Fibroblast of skin of scalp (primary cell): ENCODE measurements around the gene ELN.

Experiments used
- DNase-seq: peaks from one replicate; pipeline ENCODE4 v3.0.0-alpha.2; 2013

ELN gene

DNA sequence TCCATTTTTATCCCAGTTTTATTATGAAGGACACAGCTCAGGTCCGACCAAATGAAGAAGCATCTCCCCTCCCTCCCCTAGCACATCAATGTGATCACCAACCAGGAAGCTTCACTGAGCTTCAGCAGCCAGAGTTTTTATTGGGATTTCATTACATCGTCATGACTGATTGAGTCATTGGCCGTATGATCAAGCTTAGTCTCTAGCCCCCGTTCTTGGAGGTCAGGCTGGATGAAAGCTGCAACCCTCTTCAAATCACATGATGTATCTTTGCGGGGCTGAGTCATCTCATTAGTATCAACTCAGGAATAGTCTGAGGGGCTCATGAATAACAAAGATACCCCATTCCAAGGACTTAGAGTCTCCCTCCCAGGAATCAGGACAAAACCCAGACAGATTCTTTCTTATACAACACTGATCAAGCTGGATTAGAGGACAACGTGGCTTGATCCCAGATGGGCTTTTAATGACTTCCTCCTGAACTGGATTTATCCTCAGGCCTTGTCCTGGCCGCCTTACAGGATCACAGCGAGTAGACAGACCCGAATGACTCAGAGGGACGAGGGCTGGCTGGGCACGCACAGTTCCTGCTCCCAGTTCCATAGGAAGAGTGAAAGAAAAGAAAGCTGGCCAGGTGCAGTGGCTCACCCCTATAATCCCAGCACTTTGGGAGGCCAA, 70.1 kb downstream of the ELN start:
- peak; percentile 82 for DNase-seq

DNA sequence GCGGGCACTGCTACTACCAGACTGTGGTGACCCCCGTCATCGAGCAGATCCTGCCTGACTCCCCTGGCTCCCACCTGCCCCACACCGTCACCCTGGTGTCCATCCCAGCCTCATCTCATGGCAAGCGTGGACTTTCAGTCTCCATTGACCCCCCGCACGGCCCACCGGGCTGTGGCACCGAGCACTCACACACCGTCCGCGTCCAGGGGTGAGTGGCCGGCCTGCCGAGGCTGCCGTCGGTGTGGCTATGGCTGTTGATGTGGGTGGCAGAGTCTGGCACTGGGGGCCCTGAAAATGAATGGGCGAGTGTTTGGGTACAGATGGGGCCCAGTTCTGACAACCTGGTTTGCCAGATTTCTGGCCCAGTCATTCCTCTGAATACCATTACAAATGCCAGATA, 71.1 kb downstream of the ELN start:
- DNase-seq = no peak

DNA sequence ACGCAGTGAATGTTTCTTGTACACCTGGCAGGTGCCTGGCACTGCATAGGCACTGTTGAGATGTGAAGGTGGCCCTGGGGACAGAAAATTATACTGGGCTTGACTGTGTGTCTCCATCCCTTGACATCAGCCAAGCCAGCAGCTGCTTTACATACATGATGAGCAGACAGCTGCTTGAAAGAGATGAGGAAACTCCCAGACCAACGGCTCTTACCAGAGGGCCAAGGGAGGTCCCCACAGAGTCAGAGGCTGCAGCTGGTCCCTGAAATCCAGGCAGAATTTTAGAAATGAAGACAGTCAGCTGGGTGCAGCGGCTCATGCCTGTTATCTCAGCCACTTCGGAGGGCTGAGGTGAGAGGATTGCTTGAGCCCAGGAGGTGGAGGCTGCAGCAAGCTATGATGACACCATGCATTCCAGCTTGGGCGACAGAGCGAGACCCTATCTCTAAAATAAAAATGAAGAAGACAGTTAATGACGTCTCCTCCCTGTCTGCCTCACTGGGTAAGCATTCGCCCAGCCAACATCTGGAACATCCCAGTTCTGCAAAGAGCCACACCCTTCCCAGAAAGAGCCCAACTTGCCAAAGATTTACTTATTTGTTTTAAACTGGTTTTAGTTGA, 73.2 kb downstream of the ELN start:
- no peak for DNase-seq

DNA sequence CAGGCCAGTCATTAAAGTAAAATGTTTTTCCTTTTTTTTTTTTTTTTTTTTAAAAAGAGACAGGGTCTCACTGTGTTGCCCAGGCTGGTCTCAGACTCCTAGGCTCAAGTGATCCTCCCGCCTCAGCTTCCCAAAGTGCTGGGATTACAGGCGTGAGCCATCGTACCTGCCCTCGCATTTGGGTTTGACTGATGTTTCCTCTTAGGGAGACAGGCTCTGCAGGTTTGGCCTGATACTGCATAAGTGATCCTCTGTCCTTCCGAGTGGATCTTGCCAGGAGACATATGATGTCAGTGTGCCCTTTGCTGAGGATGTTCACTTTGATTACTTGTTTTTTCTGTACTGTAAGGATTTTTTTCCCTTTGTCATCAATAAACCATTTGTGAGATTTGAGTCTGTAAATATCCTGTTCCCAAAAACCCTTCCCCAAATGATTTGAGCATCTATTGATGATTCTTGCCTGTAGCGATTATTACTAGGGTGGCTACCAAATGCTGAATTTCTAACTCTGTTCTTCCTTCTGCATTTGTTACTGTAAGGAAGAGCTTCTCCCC, 75.3 kb downstream of the ELN start:
- no peak for DNase-seq

DNA sequence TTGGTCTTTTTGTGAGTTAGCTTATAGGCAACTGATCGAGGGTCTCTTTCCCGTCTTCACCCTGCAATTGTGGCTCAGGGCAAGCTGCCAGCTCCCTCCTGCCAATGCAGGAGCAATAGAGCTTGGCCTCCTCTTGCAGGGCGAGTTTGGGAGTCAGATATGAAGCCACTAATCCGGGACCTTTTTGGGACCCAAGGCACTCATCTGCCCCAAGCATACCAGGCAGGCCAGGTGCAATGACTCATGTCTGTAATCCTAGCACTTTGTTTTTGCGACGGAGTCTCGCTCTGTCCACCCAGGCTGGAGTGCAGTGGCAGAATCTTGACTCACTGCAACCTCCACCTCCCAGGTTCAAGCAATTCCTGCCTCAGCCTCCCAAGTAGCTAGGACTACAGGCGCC, 76.7 kb downstream of the ELN start:
- no peak for DNase-seq

DNA sequence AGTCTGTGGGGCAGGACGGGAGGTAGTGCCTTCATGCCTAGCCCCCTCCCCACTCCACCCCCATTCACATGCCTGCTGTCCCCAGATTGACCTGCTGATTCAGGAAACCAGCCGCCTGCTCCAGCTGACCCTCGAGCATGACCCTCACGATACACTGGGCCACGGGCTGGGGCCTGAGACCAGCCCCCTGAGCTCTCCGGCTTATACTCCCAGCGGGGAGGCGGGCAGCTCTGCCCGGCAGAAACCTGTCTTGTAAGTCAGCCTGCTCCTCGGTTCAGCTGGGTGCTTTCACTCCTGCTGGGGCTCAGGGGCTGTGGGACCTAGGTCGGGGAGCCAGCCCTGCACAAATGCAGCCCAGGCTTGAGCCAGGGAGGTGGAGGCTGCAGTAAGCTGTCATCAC, 78.0 kb downstream of the ELN start:
- no peak for DNase-seq

DNA sequence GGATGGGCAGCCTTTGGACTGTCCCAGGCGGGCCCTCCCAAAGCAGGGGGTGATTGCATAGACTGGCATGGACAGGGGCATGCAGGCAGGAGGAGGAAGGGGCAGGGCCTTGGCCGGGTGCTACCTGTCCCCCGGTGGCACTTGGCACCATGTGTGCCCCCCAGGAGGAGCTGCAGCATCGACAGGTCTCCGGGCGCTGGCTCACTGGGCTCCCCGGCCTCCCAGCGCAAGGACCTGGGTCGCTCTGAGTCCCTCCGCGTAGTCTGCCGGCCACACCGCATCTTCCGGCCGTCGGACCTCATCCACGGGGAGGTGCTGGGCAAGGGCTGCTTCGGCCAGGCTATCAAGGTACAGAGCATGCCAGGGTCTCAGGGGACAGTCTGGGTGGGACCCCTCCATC, 78.9 kb downstream of the ELN start:
- DNase-seq = no peak

DNA sequence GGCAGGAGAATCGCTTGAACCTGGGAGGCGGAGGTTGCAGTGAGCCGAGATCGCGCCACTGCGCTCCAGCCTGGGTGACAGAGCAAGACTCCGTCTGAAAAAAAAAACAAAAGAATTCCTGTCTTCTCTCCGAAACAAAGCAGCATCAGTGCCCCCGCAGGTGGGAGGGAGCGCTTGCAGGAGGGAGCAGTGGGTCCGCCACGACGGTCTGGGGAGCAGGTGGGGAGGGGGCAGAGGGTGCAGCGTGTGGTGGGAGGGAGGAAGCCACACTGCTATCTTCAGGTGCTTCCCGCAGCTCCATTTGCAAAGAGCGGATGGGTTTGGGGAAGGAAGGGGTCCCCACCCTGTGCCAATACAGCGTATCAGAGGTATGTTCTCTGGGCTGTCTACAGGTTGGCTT, 87.4 kb downstream of the ELN start:
- no peak for DNase-seq

DNA sequence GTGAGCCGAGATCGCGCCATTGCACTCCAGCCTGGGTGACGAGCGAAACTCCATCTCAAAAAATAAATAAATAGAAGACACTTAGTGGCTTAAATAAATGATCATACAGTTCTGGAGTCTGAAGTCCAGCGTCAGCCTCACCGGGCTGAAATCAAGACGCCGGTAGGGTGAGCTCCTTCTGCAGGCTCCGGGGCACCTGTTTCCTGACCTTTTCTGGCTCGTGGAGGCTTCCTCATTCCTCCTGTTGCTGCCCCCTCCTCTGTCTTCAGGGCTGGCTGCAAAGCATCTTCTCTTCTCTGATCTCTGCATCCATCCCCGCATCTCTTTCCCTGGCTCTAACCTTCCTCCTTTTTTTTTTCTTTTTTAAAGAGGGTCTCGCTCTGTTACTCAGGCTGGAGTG, 88.4 kb downstream of the ELN start:
- no peak for DNase-seq
